ENCODE data around the gene ENPP1. TPM values are rescaled to one million over a fixed set of nuclear protein-coding genes. Genes with fewer than 3 reads are reported as not detected.

ENPP1 gene
- total and polyA plus RNA-seq, 9 of the 15 experiments (the other 6 are each of a cell fraction or from before 2014, with no cell fraction given): 0.03 to 0.56 (median 0.14) TPM

DNA sequence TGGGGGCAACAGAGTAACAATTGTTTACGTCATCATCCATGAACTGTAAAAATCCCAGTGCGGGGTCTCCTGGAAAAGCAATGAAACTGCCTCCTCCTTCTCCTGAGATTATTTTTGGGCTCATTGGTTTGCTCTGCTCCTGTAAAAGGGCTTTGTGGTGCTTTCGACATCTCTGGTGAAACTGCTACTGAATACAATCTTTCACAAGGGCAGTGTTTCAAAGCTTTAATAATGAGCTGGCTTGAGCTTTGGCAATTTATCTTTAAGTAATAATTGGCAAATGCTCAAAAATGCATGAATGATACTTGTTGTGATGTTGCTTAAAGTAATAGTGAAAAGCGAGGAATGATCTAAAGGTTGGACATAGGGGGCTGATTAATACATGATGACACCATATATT, 43.5 kb upstream of the ENPP1 start:
- Histone ChIP-seq H3K9me1 (ENCODE audit: control insufficient read depth, insufficient read depth, low read length) (no peaks in the 10 kb centered on the region), H3K9me3 (replicated peaks; ENCODE audit: control insufficient read depth, insufficient read depth, low read depth, low read length) (no peaks in the 10 kb centered on the region), H4K20me1 (replicated peaks; ENCODE audit: control insufficient read depth, insufficient read depth, low read length) (no peaks in the 10 kb centered on the region), H3K4me1 (replicated peaks in 1 of 2; ENCODE audit: control insufficient read depth in 2 of 2, insufficient read depth in 2 of 2, low read length in 2 of 2) (no peaks in the 10 kb centered on the region; a peak in 1 of 5 replicates), H2AFZ (ENCODE audit: low read depth, low read length) (no peak overlapping the region), H3K9ac (ENCODE audit: insufficient read depth in 1 of 2, low read depth in 2 of 2, low read length in 2 of 2) (no peak overlapping the region), H3K4me2 (ENCODE audit: insufficient read depth, low read length) (no peak overlapping the region), H3K27ac (ENCODE audit: extremely low read depth, low read depth, low read length) (no peak overlapping the region), H3K27me3 (ENCODE audit: control insufficient read depth in 2 of 2, insufficient read depth in 2 of 2, low read length in 2 of 2) (0 out of 5 replicates have a peak, but pooled peaks cover 0 to 2% of the 10 kb centered on the region in 2 experiments), H3K79me2 (ENCODE audit: control insufficient read depth, insufficient read depth, low read length) (no peaks in the 10 kb centered on the region), H3K4me3 (no peak overlapping the region), H3K36me3 (ENCODE audit: control insufficient read depth, insufficient read depth, low read length) (no peaks in the 10 kb centered on the region)
- 5% methylated on average over 4 of the region's 4 CpGs for WGBS (ENCODE audit: insufficient coverage, low coverage, missing lambda C conversion rate)
- ChIA-PET POLR2A (no interaction called here), CTCF (ENCODE audit: low intra/inter-chr PET ratio) (no interaction called here)
- BruUV-seq (replicated peaks): no TSS peak
- ATAC-seq: no peak
- intact Hi-C loops (cut with micrococcal nuclease): no loop called here
- FAIRE-seq: no peak
- in situ Hi-C loops (cut with MboI): no loop called here
- no peak for DNase-seq (ENCODE audit: extremely low read depth in 1 of 4, low spot score in 3 of 4)
- TF ChIP-seq ZNF586 (CRISPR knock-in tag; conservative IDR thresholded peaks at IDR 0.05) (no peak), NBN (IDR thresholded peaks at IDR 0.05; ENCODE audit: low read depth) (no peak), RAD21 (CRISPR knock-in tag; conservative IDR thresholded peaks at IDR 0.05 in 1 of 2, IDR thresholded peaks at IDR 0.05 in 1 of 2) (no peak), ATF7 (IDR thresholded peaks at IDR 0.05) (no peak), BRD9 (IDR thresholded peaks at IDR 0.05; ENCODE audit: low read depth, partially characterized antibody) (no peak), CC2D1A (IDR thresholded peaks at IDR 0.05) (no peak), RBBP5 (IDR thresholded peaks at IDR 0.05; ENCODE audit: borderline replicate concordance, insufficient read depth, low read length, poor library complexity, severe bottlenecking) (no peak), ZNF316 (IDR thresholded peaks at IDR 0.05) (no peak), ETV5 (CRISPR knock-in tag; IDR thresholded peaks at IDR 0.05; ENCODE audit: low read depth) (no peak), CBX5 (IDR thresholded peaks at IDR 0.05; ENCODE audit: borderline replicate concordance, low read depth) (no peak), CAMTA2 (CRISPR knock-in tag; conservative IDR thresholded peaks at IDR 0.05) (no peak), XRCC3 (IDR thresholded peaks at IDR 0.05) (no peak), TAL1 (IDR thresholded peaks at IDR 0.05) (no peak), TEAD4 (IDR thresholded peaks at IDR 0.05; ENCODE audit: low read length) (no peak), TEAD4 (CRISPR knock-in tag; IDR thresholded peaks at IDR 0.05; ENCODE audit: borderline replicate concordance) (no peak), TCFL5 (CRISPR knock-in tag; conservative IDR thresholded peaks at IDR 0.05) (no peak), ZBTB17 (CRISPR knock-in tag; IDR thresholded peaks at IDR 0.05) (no peak)
- TF ChIP-seq, protein P1, sequence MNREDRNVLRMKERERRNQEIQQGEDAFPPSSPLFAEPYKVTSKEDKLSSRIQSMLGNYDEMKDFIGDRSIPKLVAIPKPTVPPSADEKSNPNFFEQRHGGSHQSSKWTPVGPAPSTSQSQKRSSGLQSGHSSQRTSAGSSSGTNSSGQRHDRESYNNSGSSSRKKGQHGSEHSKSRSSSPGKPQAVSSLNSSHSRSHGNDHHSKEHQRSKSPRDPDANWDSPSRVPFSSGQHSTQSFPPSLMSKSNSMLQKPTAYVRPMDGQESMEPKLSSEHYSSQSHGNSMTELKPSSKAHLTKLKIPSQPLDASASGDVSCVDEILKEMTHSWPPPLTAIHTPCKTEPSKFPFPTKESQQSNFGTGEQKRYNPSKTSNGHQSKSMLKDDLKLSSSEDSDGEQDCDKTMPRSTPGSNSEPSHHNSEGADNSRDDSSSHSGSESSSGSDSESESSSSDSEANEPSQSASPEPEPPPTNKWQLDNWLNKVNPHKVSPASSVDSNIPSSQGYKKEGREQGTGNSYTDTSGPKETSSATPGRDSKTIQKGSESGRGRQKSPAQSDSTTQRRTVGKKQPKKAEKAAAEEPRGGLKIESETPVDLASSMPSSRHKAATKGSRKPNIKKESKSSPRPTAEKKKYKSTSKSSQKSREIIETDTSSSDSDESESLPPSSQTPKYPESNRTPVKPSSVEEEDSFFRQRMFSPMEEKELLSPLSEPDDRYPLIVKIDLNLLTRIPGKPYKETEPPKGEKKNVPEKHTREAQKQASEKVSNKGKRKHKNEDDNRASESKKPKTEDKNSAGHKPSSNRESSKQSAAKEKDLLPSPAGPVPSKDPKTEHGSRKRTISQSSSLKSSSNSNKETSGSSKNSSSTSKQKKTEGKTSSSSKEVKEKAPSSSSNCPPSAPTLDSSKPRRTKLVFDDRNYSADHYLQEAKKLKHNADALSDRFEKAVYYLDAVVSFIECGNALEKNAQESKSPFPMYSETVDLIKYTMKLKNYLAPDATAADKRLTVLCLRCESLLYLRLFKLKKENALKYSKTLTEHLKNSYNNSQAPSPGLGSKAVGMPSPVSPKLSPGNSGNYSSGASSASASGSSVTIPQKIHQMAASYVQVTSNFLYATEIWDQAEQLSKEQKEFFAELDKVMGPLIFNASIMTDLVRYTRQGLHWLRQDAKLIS (CRISPR knock-in tag; IDR thresholded peaks at IDR 0.05): no peak
- TF ChIP-seq, protein P2, sequence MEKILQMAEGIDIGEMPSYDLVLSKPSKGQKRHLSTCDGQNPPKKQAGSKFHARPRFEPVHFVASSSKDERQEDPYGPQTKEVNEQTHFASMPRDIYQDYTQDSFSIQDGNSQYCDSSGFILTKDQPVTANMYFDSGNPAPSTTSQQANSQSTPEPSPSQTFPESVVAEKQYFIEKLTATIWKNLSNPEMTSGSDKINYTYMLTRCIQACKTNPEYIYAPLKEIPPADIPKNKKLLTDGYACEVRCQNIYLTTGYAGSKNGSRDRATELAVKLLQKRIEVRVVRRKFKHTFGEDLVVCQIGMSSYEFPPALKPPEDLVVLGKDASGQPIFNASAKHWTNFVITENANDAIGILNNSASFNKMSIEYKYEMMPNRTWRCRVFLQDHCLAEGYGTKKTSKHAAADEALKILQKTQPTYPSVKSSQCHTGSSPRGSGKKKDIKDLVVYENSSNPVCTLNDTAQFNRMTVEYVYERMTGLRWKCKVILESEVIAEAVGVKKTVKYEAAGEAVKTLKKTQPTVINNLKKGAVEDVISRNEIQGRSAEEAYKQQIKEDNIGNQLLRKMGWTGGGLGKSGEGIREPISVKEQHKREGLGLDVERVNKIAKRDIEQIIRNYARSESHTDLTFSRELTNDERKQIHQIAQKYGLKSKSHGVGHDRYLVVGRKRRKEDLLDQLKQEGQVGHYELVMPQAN (IDR thresholded peaks at IDR 0.05; ENCODE audit: borderline replicate concordance): no peak

Measured in K562 (cell line).